GM23338 (cell line): ENCODE data around the gene NT5DC3.

Source experiments
- CREB1 ChIP-seq: fragments of 250-450 bp; sonication (Bioruptor Pico); IDR thresholded peaks from 2 replicates; pipeline ENCODE4 v1.5.0; 2020; ENCODE audit warnings: low read depth, mild to moderate bottlenecking, moderate library complexity
- EZH2 ChIP-seq: fragments of 200-600 bp; sonication (generic); IDR thresholded peaks from one replicate; pipeline ENCODE4 v1.8.0; 2017; ENCODE audit warnings: antibody characterized with exemption, mild to moderate bottlenecking, low read depth; ENCODE audit not compliant: unreplicated experiment
- EZH2phosphoT487 ChIP-seq: fragments of 200-600 bp; sonication (generic); IDR thresholded peaks from one replicate; pipeline ENCODE4 v1.8.1; 2018; ENCODE audit warnings: antibody characterized with exemption; ENCODE audit not compliant: unreplicated experiment
- POLR2AphosphoS5 ChIP-seq: IDR thresholded peaks from 2 replicates; pipeline ENCODE4 v1.6.1; 2016; ENCODE audit warnings: antibody characterized with exemption, low read depth
- ZNF114 ChIP-seq: fragments of 250-450 bp; sonication (Bioruptor Pico); IDR thresholded peaks from 2 replicates; pipeline ENCODE4 v1.5.0; 2020; ENCODE audit warnings: mild to moderate bottlenecking, moderate library complexity
- TF ChIP-seq, protein P1 (sequence below), 2 experiments: fragments of 200-600 bp in 1 of 2; sonication (generic) in 1 of 2; conservative IDR thresholded peaks; 2 replicates each; pipeline versions ENCODE4 v1.5.1 to v1.6.1; 2016 to 2017; ENCODE audit warnings: antibody characterized with exemption in 2 of 2, low read depth in 2 of 2, mild to moderate bottlenecking in 2 of 2, moderate library complexity in 1 of 2
- TF ChIP-seq, protein P2 (sequence below): IDR thresholded peaks from one replicate; pipeline ENCODE4 v1.6.1; 2018; ENCODE audit warnings: antibody characterized with exemption; ENCODE audit not compliant: unreplicated experiment

DNA sequence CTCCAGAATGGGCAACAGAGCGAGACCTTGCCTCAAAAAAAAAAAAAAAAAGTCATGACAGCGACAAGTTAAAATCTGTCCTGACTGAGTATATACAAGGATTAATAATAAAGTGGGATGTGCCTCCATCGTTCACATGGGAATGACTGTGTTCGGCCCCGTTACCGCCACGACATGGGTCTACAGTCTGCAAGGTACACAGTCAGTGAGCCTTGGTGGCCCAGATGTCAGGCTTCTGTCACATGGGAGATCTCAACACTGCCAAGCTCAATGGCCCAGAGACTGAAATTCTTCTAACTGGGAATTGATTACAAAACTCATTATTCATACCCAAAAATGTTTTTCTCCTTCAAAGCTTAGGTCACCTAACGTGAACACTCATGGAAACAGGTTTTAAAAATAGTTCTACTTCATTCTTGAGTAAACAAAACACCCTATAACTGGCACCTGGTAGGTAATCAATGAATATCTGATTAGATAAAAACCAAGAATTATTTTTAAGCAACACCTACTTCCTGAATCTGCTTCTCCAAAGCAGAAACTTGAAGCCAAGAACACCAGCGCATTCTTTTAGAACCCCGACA lies 66.0 kb downstream of the NT5DC3 start:
- TF ChIP-seq POLR2AphosphoS5 (no peak), EZH2phosphoT487 (no peak), ZNF114 (CRISPR knock-in tag) (no peak), CREB1 (CRISPR knock-in tag) (no peak), EZH2 (no peak)
- TF ChIP-seq, protein P1, sequence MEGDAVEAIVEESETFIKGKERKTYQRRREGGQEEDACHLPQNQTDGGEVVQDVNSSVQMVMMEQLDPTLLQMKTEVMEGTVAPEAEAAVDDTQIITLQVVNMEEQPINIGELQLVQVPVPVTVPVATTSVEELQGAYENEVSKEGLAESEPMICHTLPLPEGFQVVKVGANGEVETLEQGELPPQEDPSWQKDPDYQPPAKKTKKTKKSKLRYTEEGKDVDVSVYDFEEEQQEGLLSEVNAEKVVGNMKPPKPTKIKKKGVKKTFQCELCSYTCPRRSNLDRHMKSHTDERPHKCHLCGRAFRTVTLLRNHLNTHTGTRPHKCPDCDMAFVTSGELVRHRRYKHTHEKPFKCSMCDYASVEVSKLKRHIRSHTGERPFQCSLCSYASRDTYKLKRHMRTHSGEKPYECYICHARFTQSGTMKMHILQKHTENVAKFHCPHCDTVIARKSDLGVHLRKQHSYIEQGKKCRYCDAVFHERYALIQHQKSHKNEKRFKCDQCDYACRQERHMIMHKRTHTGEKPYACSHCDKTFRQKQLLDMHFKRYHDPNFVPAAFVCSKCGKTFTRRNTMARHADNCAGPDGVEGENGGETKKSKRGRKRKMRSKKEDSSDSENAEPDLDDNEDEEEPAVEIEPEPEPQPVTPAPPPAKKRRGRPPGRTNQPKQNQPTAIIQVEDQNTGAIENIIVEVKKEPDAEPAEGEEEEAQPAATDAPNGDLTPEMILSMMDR (conservative IDR thresholded peaks at IDR 0.05; ENCODE audit: low read depth in 2 of 2) = no peak
- TF ChIP-seq, protein P2, sequence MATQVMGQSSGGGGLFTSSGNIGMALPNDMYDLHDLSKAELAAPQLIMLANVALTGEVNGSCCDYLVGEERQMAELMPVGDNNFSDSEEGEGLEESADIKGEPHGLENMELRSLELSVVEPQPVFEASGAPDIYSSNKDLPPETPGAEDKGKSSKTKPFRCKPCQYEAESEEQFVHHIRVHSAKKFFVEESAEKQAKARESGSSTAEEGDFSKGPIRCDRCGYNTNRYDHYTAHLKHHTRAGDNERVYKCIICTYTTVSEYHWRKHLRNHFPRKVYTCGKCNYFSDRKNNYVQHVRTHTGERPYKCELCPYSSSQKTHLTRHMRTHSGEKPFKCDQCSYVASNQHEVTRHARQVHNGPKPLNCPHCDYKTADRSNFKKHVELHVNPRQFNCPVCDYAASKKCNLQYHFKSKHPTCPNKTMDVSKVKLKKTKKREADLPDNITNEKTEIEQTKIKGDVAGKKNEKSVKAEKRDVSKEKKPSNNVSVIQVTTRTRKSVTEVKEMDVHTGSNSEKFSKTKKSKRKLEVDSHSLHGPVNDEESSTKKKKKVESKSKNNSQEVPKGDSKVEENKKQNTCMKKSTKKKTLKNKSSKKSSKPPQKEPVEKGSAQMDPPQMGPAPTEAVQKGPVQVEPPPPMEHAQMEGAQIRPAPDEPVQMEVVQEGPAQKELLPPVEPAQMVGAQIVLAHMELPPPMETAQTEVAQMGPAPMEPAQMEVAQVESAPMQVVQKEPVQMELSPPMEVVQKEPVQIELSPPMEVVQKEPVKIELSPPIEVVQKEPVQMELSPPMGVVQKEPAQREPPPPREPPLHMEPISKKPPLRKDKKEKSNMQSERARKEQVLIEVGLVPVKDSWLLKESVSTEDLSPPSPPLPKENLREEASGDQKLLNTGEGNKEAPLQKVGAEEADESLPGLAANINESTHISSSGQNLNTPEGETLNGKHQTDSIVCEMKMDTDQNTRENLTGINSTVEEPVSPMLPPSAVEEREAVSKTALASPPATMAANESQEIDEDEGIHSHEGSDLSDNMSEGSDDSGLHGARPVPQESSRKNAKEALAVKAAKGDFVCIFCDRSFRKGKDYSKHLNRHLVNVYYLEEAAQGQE = no peak
